ENCODE data around the gene TMEM8B.

Gene TMEM8B

GRCh38 chr9:35899021-35899420, 70.0 kb downstream of the TMEM8B start:
- Histone ChIP-seq H3K4me3 (ENCODE audit: low read depth in 1 of 2, low read length in 2 of 2) (no peak overlapping the region), H3K27me3 (ENCODE audit: low read depth, low read length) (no peaks in the 10 kb centered on the region), H3K27ac (ENCODE audit: low read length) (no peak overlapping the region), H3K9me3 (ENCODE audit: control insufficient read depth in 1 of 2, low read length in 2 of 2) (no peaks in the 10 kb centered on the region), H3K36me3 (ENCODE audit: control insufficient read depth in 1 of 2, insufficient read depth in 2 of 2, low read length in 2 of 2) (no peaks in the 10 kb centered on the region), H3K4me1 (ENCODE audit: control insufficient read depth in 1 of 2, insufficient read depth in 2 of 2, low read length in 2 of 2) (no peaks in the 10 kb centered on the region)

- Histone ChIP-seq H3K9me3 (ENCODE audit: control insufficient read depth in 1 of 2, low read length in 2 of 2) (no peaks in the 10 kb centered on the region), H3K27ac (ENCODE audit: low read length) (no peak overlapping the region), H3K4me1 (ENCODE audit: control insufficient read depth in 1 of 2, insufficient read depth in 2 of 2, low read length in 2 of 2) (peaks cover 26 to 39% of the 10 kb centered on the region in 2 donors), H3K36me3 (ENCODE audit: control insufficient read depth in 1 of 2, insufficient read depth in 2 of 2, low read length in 2 of 2) (peaks cover 0 to 4% of the 10 kb centered on the region in 2 donors), H3K4me3 (ENCODE audit: low read depth in 1 of 2, low read length in 2 of 2) (no peak overlapping the region), H3K27me3 (ENCODE audit: low read depth, low read length) (no peaks in the 10 kb centered on the region)
Measured at GRCh38 chr9:35903049-35903448, 74.0 kb downstream of the TMEM8B start.

- peaks cover 0 to 4% of the 10 kb centered on the region in 2 donors for H3K36me3 ChIP-seq (ENCODE audit: control insufficient read depth in 1 of 2, insufficient read depth in 2 of 2, low read length in 2 of 2)
- H3K4me1 ChIP-seq (ENCODE audit: control insufficient read depth in 1 of 2, insufficient read depth in 2 of 2, low read length in 2 of 2): peaks cover 38 to 52% of the 10 kb centered on the region in 2 donors
- H3K9me3 ChIP-seq (ENCODE audit: control insufficient read depth in 1 of 2, low read length in 2 of 2): no peaks in the 10 kb centered on the region
- no peaks in the 10 kb centered on the region for H3K27me3 ChIP-seq (ENCODE audit: low read depth, low read length)
- H3K4me3 ChIP-seq (ENCODE audit: low read depth in 1 of 2, low read length in 2 of 2): no peak overlapping the region
- no peak overlapping the region for H3K27ac ChIP-seq (ENCODE audit: low read length)
Measured at GRCh38 chr9:35904338-35904737, 75.3 kb downstream of the TMEM8B start.

- peak overlapping the region; percentile 60 for H3K27ac ChIP-seq (ENCODE audit: low read length)
- peak overlapping the region in 1 of 2 donors; percentile 20 for H3K4me3 ChIP-seq (ENCODE audit: low read depth in 1 of 2, low read length in 2 of 2)
- no peaks in the 10 kb centered on the region for H3K9me3 ChIP-seq (ENCODE audit: control insufficient read depth in 1 of 2, low read length in 2 of 2)
- no peaks in the 10 kb centered on the region for H3K27me3 ChIP-seq (ENCODE audit: low read depth, low read length)
- H3K36me3 ChIP-seq (ENCODE audit: control insufficient read depth in 1 of 2, insufficient read depth in 2 of 2, low read length in 2 of 2): peaks cover 0 to 4% of the 10 kb centered on the region in 2 donors
- H3K4me1 ChIP-seq (ENCODE audit: control insufficient read depth in 1 of 2, insufficient read depth in 2 of 2, low read length in 2 of 2): peaks cover 41 to 61% of the 10 kb centered on the region in 2 donors
Measured at GRCh38 chr9:35905051-35905781, 76.2 kb downstream of the TMEM8B start.

- no peaks in the 10 kb centered on the region for H3K9me3 ChIP-seq (ENCODE audit: control insufficient read depth in 1 of 2, low read length in 2 of 2)
- H3K27ac ChIP-seq (ENCODE audit: low read length): peak within 1 kb of the TSS; percentile 88
- peaks cover 0 to 4% of the 10 kb centered on the region in 2 donors for H3K36me3 ChIP-seq (ENCODE audit: control insufficient read depth in 1 of 2, insufficient read depth in 2 of 2, low read length in 2 of 2)
- H3K4me3 ChIP-seq (ENCODE audit: low read depth in 1 of 2, low read length in 2 of 2): peak within 1 kb of the TSS; percentile 3 to 39
- no peaks in the 10 kb centered on the region for H3K27me3 ChIP-seq (ENCODE audit: low read depth, low read length)
- peaks cover 48 to 69% of the 10 kb centered on the region in 2 donors for H3K4me1 ChIP-seq (ENCODE audit: control insufficient read depth in 1 of 2, insufficient read depth in 2 of 2, low read length in 2 of 2)
Measured at GRCh38 chr9:35905912-35906679, 77.1 kb downstream of the TMEM8B start, which contains the start of gene HRCT1. Gene HRCT1, plus strand, starts transcription at chr9:35906202. Its CDS starts 86 bp downstream, at chr9:35906288.

- Histone ChIP-seq H3K27ac (ENCODE audit: low read length) (peak overlapping the region; percentile 88), H3K4me1 (ENCODE audit: control insufficient read depth in 1 of 2, insufficient read depth in 2 of 2, low read length in 2 of 2) (peaks cover 48 to 69% of the 10 kb centered on the region in 2 donors), H3K36me3 (ENCODE audit: control insufficient read depth in 1 of 2, insufficient read depth in 2 of 2, low read length in 2 of 2) (peaks cover 0 to 4% of the 10 kb centered on the region in 2 donors), H3K27me3 (ENCODE audit: low read depth, low read length) (no peaks in the 10 kb centered on the region), H3K9me3 (ENCODE audit: control insufficient read depth in 1 of 2, low read length in 2 of 2) (no peaks in the 10 kb centered on the region), H3K4me3 (ENCODE audit: low read depth in 1 of 2, low read length in 2 of 2) (peak overlapping the region; percentile 18 to 39)
Measured at GRCh38 chr9:35906923-35907699, 78.1 kb downstream of the TMEM8B start.

GRCh38 chr9:35907711-35908503, 78.9 kb downstream of the TMEM8B start:
- Histone ChIP-seq H3K9me3 (ENCODE audit: control insufficient read depth in 1 of 2, low read length in 2 of 2) (no peaks in the 10 kb centered on the region), H3K4me3 (ENCODE audit: low read depth in 1 of 2, low read length in 2 of 2) (peak overlapping the region; percentile 18 to 39), H3K27me3 (ENCODE audit: low read depth, low read length) (no peaks in the 10 kb centered on the region), H3K4me1 (ENCODE audit: control insufficient read depth in 1 of 2, insufficient read depth in 2 of 2, low read length in 2 of 2) (peaks cover 48 to 69% of the 10 kb centered on the region in 2 donors), H3K27ac (ENCODE audit: low read length) (peak overlapping the region; percentile 88), H3K36me3 (ENCODE audit: control insufficient read depth in 1 of 2, insufficient read depth in 2 of 2, low read length in 2 of 2) (peaks cover 0 to 4% of the 10 kb centered on the region in 2 donors)

- H3K4me1 ChIP-seq (ENCODE audit: control insufficient read depth in 1 of 2, insufficient read depth in 2 of 2, low read length in 2 of 2): peaks cover 48 to 69% of the 10 kb centered on the region in 2 donors
- peaks cover 0 to 4% of the 10 kb centered on the region in 2 donors for H3K36me3 ChIP-seq (ENCODE audit: control insufficient read depth in 1 of 2, insufficient read depth in 2 of 2, low read length in 2 of 2)
- H3K4me3 ChIP-seq (ENCODE audit: low read depth in 1 of 2, low read length in 2 of 2): peak overlapping the region in 1 of 2 donors; percentile 18
- H3K27me3 ChIP-seq (ENCODE audit: low read depth, low read length): no peaks in the 10 kb centered on the region
- H3K9me3 ChIP-seq (ENCODE audit: control insufficient read depth in 1 of 2, low read length in 2 of 2): no peaks in the 10 kb centered on the region
- H3K27ac ChIP-seq (ENCODE audit: low read length): peak overlapping the region; percentile 88
Measured at GRCh38 chr9:35908504-35909125, 79.6 kb downstream of the TMEM8B start.

GRCh38 chr9:35909274-35909673, 80.2 kb downstream of the TMEM8B start, which contains the start of gene SPAAR:
Gene SPAAR, plus strand, starts transcription at chr9:35909490. Its CDS starts 974 bp downstream, at chr9:35910464.
- Histone ChIP-seq H3K27ac (ENCODE audit: low read length) (peak within 1 kb of the TSS; percentile 88), H3K4me3 (ENCODE audit: low read depth in 1 of 2, low read length in 2 of 2) (peak within 1 kb of the TSS in 1 of 2 donors; percentile 18), H3K9me3 (ENCODE audit: control insufficient read depth in 1 of 2, low read length in 2 of 2) (no peaks in the 10 kb centered on the region), H3K27me3 (ENCODE audit: low read depth, low read length) (no peaks in the 10 kb centered on the region), H3K36me3 (ENCODE audit: control insufficient read depth in 1 of 2, insufficient read depth in 2 of 2, low read length in 2 of 2) (peaks cover 0 to 4% of the 10 kb centered on the region in 2 donors), H3K4me1 (ENCODE audit: control insufficient read depth in 1 of 2, insufficient read depth in 2 of 2, low read length in 2 of 2) (peaks cover 49 to 67% of the 10 kb centered on the region in 2 donors)
